Suprapubic skin (tissue), 4 donors: ENCODE data around the gene TANGO2. TPM values are rescaled to one million over a fixed set of nuclear protein-coding genes. Genes with fewer than 3 reads are reported as not detected.

Experiments
- DNase-seq, 2 donors: peaks; one replicate each; pipeline ENCODE4 v3.0.0-alpha.2; 2019; ENCODE audit warnings: low spot score in 2 of 2
- H3K27ac ChIP-seq: fragments of 200-600 bp; sonication (generic); one replicate; pipeline ENCODE4 v1.5.1; 2019
- H3K27me3 ChIP-seq: fragments of 200-600 bp; sonication (generic); one replicate; pipeline ENCODE4 v1.5.1; 2019
- H3K36me3 ChIP-seq: fragments of 200-600 bp; sonication (generic); one replicate; pipeline ENCODE4 v1.5.1; 2019
- H3K4me1 ChIP-seq: fragments of 200-600 bp; sonication (generic); one replicate; pipeline ENCODE4 v1.5.1; 2019
- H3K4me3 ChIP-seq: fragments of 200-600 bp; sonication (generic); one replicate; pipeline ENCODE4 v1.5.1; 2019; ENCODE audit warnings: mild to moderate bottlenecking
- H3K9me3 ChIP-seq: fragments of 200-600 bp; sonication (generic); one replicate; pipeline ENCODE4 v1.5.1; 2019
- CTCF ChIP-seq, 2 donors: fragments of 200-600 bp in 1 of 2; fragments of 450-650 bp in 1 of 2; sonication (generic) in 1 of 2; IDR thresholded peaks; one replicate each; pipeline ENCODE4 v1.5.1; 2016 to 2019; ENCODE audit warnings: antibody characterized with exemption in 2 of 2, mild to moderate bottlenecking in 1 of 2, moderate library complexity in 1 of 2
- EP300 ChIP-seq: sonication (generic); formaldehyde crosslinking; IDR thresholded peaks from one replicate; pipeline ENCODE4 v1.6.1; 2017; ENCODE audit warnings: antibody characterized with exemption
- POLR2A ChIP-seq, 2 donors: fragments of 450-650 bp; IDR thresholded peaks; one replicate each; pipeline ENCODE4 v1.6.1; 2017; ENCODE audit warnings: antibody characterized with exemption in 2 of 2, mild to moderate bottlenecking in 2 of 2, moderate library complexity in 2 of 2
- POLR2AphosphoS5 ChIP-seq, 3 donors: sonication (generic); formaldehyde crosslinking; IDR thresholded peaks; one replicate each; pipeline ENCODE4 v1.6.1; 2017; ENCODE audit warnings: antibody characterized with exemption in 3 of 3
- WGBS: methylation state at CpG from one replicate; pipeline ENCODE4 v1.1.5; 2018; 5-methylcytosine and 5-hydroxymethylcytosine counted together
- total RNA-seq, 4 donors: library from RNA; depleted of rRNA; stranded (reverse); fragments of >200 nt; gene quantifications; one replicate each; pipeline ENCODE4 v1.1.0, GENCODE V29; 2016

Gene TANGO2
- total RNA-seq, 4 donors from 2014 or later, result 23.1 to 31.9 (median 26.8) TPM

- Histone ChIP-seq H3K4me1 (peaks cover 27% of the 10 kb centered on the region), H3K27me3 (no peaks in the 10 kb centered on the region), H3K4me3 (no peak overlapping the region), H3K27ac (no peak overlapping the region), H3K36me3 (peaks cover 18% of the 10 kb centered on the region), H3K9me3 (no peaks in the 10 kb centered on the region)
- no peak for DNase-seq
- 100% methylated on average over 1 of the region's 14 CpGs for WGBS
- TF ChIP-seq POLR2A (IDR thresholded peaks at IDR 0.05) (no peak), EP300 (no peak), POLR2AphosphoS5 (IDR thresholded peaks at IDR 0.05) (no peak), CTCF (IDR thresholded peaks at IDR 0.05) (no peak)
These were observed 12.3 kb downstream of the TANGO2 start for GRCh38 chr22:20033045-20033706.

GRCh38 chr22:20034143-20034542 is 13.2 kb downstream of the TANGO2 start:
- Histone ChIP-seq H3K27ac (no peak overlapping the region), H3K36me3 (peaks cover 27% of the 10 kb centered on the region), H3K4me3 (no peak overlapping the region), H3K27me3 (no peaks in the 10 kb centered on the region), H3K9me3 (no peaks in the 10 kb centered on the region), H3K4me1 (peaks cover 20% of the 10 kb centered on the region)
- WGBS, result 94% methylated on average over 5 of the region's 5 CpGs
- TF ChIP-seq EP300 (no peak), POLR2AphosphoS5 (IDR thresholded peaks at IDR 0.05) (no peak), CTCF (IDR thresholded peaks at IDR 0.05) (no peak), POLR2A (IDR thresholded peaks at IDR 0.05) (no peak)
- DNase-seq, result no peak

GRCh38 chr22:20035375-20036083 is 14.6 kb downstream of the TANGO2 start:
- no peaks in the 10 kb centered on the region for H3K27me3 ChIP-seq
- no peak for DNase-seq
- peaks cover 37% of the 10 kb centered on the region for H3K36me3 ChIP-seq
- TF ChIP-seq POLR2AphosphoS5 (IDR thresholded peaks at IDR 0.05) (no peak), CTCF (IDR thresholded peaks at IDR 0.05) (no peak), POLR2A (IDR thresholded peaks at IDR 0.05) (no peak), EP300 (no peak)
- 87% methylated on average over 14 of the region's 16 CpGs for WGBS
- no peak overlapping the region for H3K4me3 ChIP-seq
- no peaks in the 10 kb centered on the region for H3K9me3 ChIP-seq
- H3K27ac ChIP-seq, result no peak overlapping the region
- peaks cover 17% of the 10 kb centered on the region for H3K4me1 ChIP-seq

GRCh38 chr22:20036084-20036482 is 15.2 kb downstream of the TANGO2 start:
- H3K27ac ChIP-seq, result no peak overlapping the region
- peaks cover 17% of the 10 kb centered on the region for H3K4me1 ChIP-seq
- TF ChIP-seq CTCF (IDR thresholded peaks at IDR 0.05), result no peak
- no peak for TF ChIP-seq POLR2A (IDR thresholded peaks at IDR 0.05)
- no peak for TF ChIP-seq POLR2AphosphoS5 (IDR thresholded peaks at IDR 0.05)
- no peak for TF ChIP-seq EP300
- no peaks in the 10 kb centered on the region for H3K27me3 ChIP-seq
- H3K9me3 ChIP-seq, result no peaks in the 10 kb centered on the region
- no peak overlapping the region for H3K4me3 ChIP-seq
- H3K36me3 ChIP-seq, result peaks cover 41% of the 10 kb centered on the region
- no peak for DNase-seq
- WGBS, result 91% methylated on average over 10 of the region's 10 CpGs
